Astrocyte of the spinal cord (primary cell): ENCODE results near the gene ADAMTS19.
"Not testable (repeated sequence)": the region's sequence is repeated elsewhere in the genome, so short reads cannot be mapped to it uniquely, and the experiment has no call there.

Source experiments
- DNase-seq: peaks from one replicate; pipeline ENCODE4 v3.0.0; 2011; ENCODE audit warnings: low read depth, low spot score
- H3K4me3 ChIP-seq: 2 replicates; pipeline ENCODE4 v1.5.1; 2011; ENCODE audit warnings: low read depth, mild to moderate bottlenecking, low read length, moderate library complexity
- CTCF ChIP-seq: IDR thresholded peaks from 2 replicates; pipeline ENCODE4 v1.5.1; 2012; ENCODE audit warnings: low read depth, mild to moderate bottlenecking, low read length, inconsistent platforms
- in situ Hi-C: cut with HindIII; loops from 2 replicates; pipeline ENCODE4 v1.10.0; 2017; ENCODE audit warnings: low sequenced_read_pairs

ADAMTS19 gene

GRCh38 chr5:129554134-129554904, 94.2 kb downstream of the ADAMTS19 start:
- no peak for DNase-seq
- in situ Hi-C loops, result no loop called here
- no peak overlapping the region for H3K4me3 ChIP-seq
- no peak for TF ChIP-seq CTCF

GRCh38 chr5:129563585-129563984, 103.5 kb downstream of the ADAMTS19 start:
- DNase-seq, result no peak
- no peak overlapping the region for H3K4me3 ChIP-seq
- TF ChIP-seq CTCF, result no peak
- in situ Hi-C loops, result no loop called here

GRCh38 chr5:129569295-129569694, 109.2 kb downstream of the ADAMTS19 start:
- no peak for TF ChIP-seq CTCF
- DNase-seq, result no peak
- no peak overlapping the region for H3K4me3 ChIP-seq
- in situ Hi-C loops, result no loop called here

GRCh38 chr5:129572060-129572459, 112.0 kb downstream of the ADAMTS19 start:
- in situ Hi-C loops, result no loop called here
- no peak for TF ChIP-seq CTCF
- no peak for DNase-seq
- no peak overlapping the region for H3K4me3 ChIP-seq

- DNase-seq, in situ Hi-C loops, H3K4me3 ChIP-seq: not testable (repeated sequence)
Observed at GRCh38 chr5:129584496-129584895, 124.4 kb downstream of the ADAMTS19 start.

GRCh38 chr5:129591508-129592160, 131.5 kb downstream of the ADAMTS19 start:
- no peak overlapping the region for H3K4me3 ChIP-seq
- in situ Hi-C loops, result no loop called here
- no peak for DNase-seq
- TF ChIP-seq CTCF, result no peak

GRCh38 chr5:129593525-129593924, 133.4 kb downstream of the ADAMTS19 start:
- no peak for DNase-seq
- no peak overlapping the region for H3K4me3 ChIP-seq
- in situ Hi-C loops, result no loop called here
- no peak for TF ChIP-seq CTCF
